Gastrocnemius medialis (tissue), 4 donors: ENCODE measurements around the gene DRC1. TPM values are rescaled to one million over a fixed set of nuclear protein-coding genes. Genes with fewer than 3 reads are reported as not detected.

ENCODE experiments used
- ATAC-seq, 2 donors: fragments of 150-250 bp; one replicate each; pipeline ENCODE4 v1.9.1; 2016
- DNase-seq, 2 donors: peaks; one replicate each; pipeline ENCODE4 v3.0.0-alpha.2; 2019
- H3K27ac ChIP-seq, 4 donors: fragments of 200-600 bp; sonication (generic); 1 replicate in 1 of 4; 2 replicates in 3 of 4; pipeline ENCODE4 v1.5.1; 2016 to 2018; ENCODE audit warnings: mild to moderate bottlenecking in 2 of 4, moderate library complexity in 1 of 4
- H3K27me3 ChIP-seq, 3 donors: fragments of 200-600 bp; sonication (generic) in 2 of 3; 1 replicate in 1 of 3; 2 replicates in 2 of 3; pipeline versions ENCODE4 v1.5.1 to v1.6.0; 2016 to 2019; ENCODE audit warnings: mild to moderate bottlenecking in 1 of 3, moderate library complexity in 1 of 3
- H3K36me3 ChIP-seq, 2 donors: fragments of 200-600 bp; sonication (generic) in 1 of 2; one replicate each; pipeline ENCODE4 v1.5.1; 2017 to 2018
- H3K4me1 ChIP-seq, 2 donors: fragments of 200-600 bp; sonication (generic) in 1 of 2; one replicate each; pipeline ENCODE4 v1.5.1; 2016 to 2017; ENCODE audit warnings: mild to moderate bottlenecking in 2 of 2
- H3K4me3 ChIP-seq, 4 donors: fragments of 200-600 bp; sonication (generic) in 3 of 4; 1 replicate in 1 of 4; 2 replicates in 3 of 4; pipeline ENCODE4 v1.5.1; 2016 to 2019; ENCODE audit warnings: mild to moderate bottlenecking in 2 of 4
- H3K9me3 ChIP-seq, 3 donors: fragments of 200-600 bp; sonication (generic) in 2 of 3; 1 replicate in 1 of 3; 2 replicates in 2 of 3; pipeline ENCODE4 v1.5.1; 2016 to 2019
- CTCF ChIP-seq, 5 experiments: fragments of 450-650 bp in 3 of 5; fragments of 200-600 bp in 2 of 5; sonication (generic) in 2 of 5; IDR thresholded peaks in 4 of 5; conservative IDR thresholded peaks in 1 of 5; 1 replicate in 4 of 5; 2 replicates in 1 of 5; pipeline ENCODE4 v1.5.1; 2016 to 2019; ENCODE audit warnings: antibody characterized with exemption in 5 of 5, mild to moderate bottlenecking in 3 of 5, moderate library complexity in 3 of 5
- POLR2A ChIP-seq, 2 donors: fragments of 450-650 bp; IDR thresholded peaks; one replicate each; pipeline ENCODE4 v1.6.1; 2017; ENCODE audit warnings: antibody characterized with exemption in 2 of 2, mild to moderate bottlenecking in 2 of 2, moderate library complexity in 2 of 2
- in situ Hi-C, 4 donors: fragments of 200-750 bp; cut with MboI; loops; one replicate each; pipeline versions ENCODE4 v1.15.0 to v1.8.0; 2017; ENCODE audit warnings: low sequenced_read_pairs in 4 of 4
- intact Hi-C: fragments of 100-400 bp; cut with DNase I; formaldehyde crosslinking; loops from one replicate; pipeline ENCODE4 v1.15.1; 2023; ENCODE audit warnings: low total_unique reads
- total RNA-seq, 4 donors: library from RNA; depleted of rRNA; stranded (reverse); fragments of >200 nt; gene quantifications; one replicate each; pipeline versions ENCODE4 v1.1.0 to v1.2.3, GENCODE V29; 2016

The DRC1 gene
- total RNA-seq, 4 donors from 2014 or later, result not detected

- H3K36me3 ChIP-seq, result peaks cover 0 to 43% of the 10 kb centered on the region in 2 donors
- no peak for TF ChIP-seq POLR2A (IDR thresholded peaks at IDR 0.05)
- no peak for TF ChIP-seq CTCF (IDR thresholded peaks at IDR 0.05 in 4 of 5, conservative IDR thresholded peaks at IDR 0.05 in 1 of 5)
- ATAC-seq, result no peak
- no peak overlapping the region for H3K4me3 ChIP-seq
- intact Hi-C loops (no loop called here), in situ Hi-C loops (no loop called here)
- H3K27me3 ChIP-seq, result no peaks in the 10 kb centered on the region
- H3K4me1 ChIP-seq, result no peaks in the 10 kb centered on the region
- DNase-seq, result no peak
- no peaks in the 10 kb centered on the region for H3K9me3 ChIP-seq
- H3K27ac ChIP-seq, result no peak overlapping the region
These were observed 17.5 kb upstream of the DRC1 start for GRCh38 chr2:26384183-26384582.

- Histone ChIP-seq H3K4me3 (no peak overlapping the region), H3K4me1 (no peaks in the 10 kb centered on the region), H3K9me3 (no peaks in the 10 kb centered on the region), H3K27me3 (no peaks in the 10 kb centered on the region), H3K27ac (no peak overlapping the region), H3K36me3 (peaks cover 0 to 47% of the 10 kb centered on the region in 2 donors)
- in situ Hi-C loops (no loop called here), intact Hi-C loops (no loop called here)
- no peak for TF ChIP-seq CTCF (IDR thresholded peaks at IDR 0.05 in 4 of 5, conservative IDR thresholded peaks at IDR 0.05 in 1 of 5)
- TF ChIP-seq POLR2A (IDR thresholded peaks at IDR 0.05), result no peak
- ATAC-seq, result no peak
- DNase-seq, result no peak
These were observed 17.1 kb upstream of the DRC1 start for GRCh38 chr2:26384597-26384996.

- H3K9me3 ChIP-seq, result no peaks in the 10 kb centered on the region
- no peaks in the 10 kb centered on the region for H3K4me1 ChIP-seq
- TF ChIP-seq POLR2A (IDR thresholded peaks at IDR 0.05) (no peak), CTCF (IDR thresholded peaks at IDR 0.05 in 4 of 5, conservative IDR thresholded peaks at IDR 0.05 in 1 of 5) (no peak)
- no peak overlapping the region for H3K4me3 ChIP-seq
- no peak for DNase-seq
- H3K27me3 ChIP-seq, result no peaks in the 10 kb centered on the region
- intact Hi-C loops (no loop called here), in situ Hi-C loops (no loop called here)
- H3K36me3 ChIP-seq, result peaks cover 0 to 60% of the 10 kb centered on the region in 2 donors
- ATAC-seq, result no peak
- H3K27ac ChIP-seq, result no peak overlapping the region
These were observed 14.5 kb upstream of the DRC1 start for GRCh38 chr2:26387189-26387588.

- Histone ChIP-seq H3K27ac (no peak overlapping the region), H3K36me3 (peaks cover 0 to 12% of the 10 kb centered on the region in 2 donors), H3K4me3 (no peak overlapping the region), H3K27me3 (no peaks in the 10 kb centered on the region), H3K9me3 (no peaks in the 10 kb centered on the region), H3K4me1 (peaks cover 0 to 6% of the 10 kb centered on the region in 2 donors)
- DNase-seq (no peak), ATAC-seq (no peak)
- TF ChIP-seq CTCF (IDR thresholded peaks at IDR 0.05 in 4 of 5, conservative IDR thresholded peaks at IDR 0.05 in 1 of 5) (no peak), POLR2A (IDR thresholded peaks at IDR 0.05) (no peak)
- in situ Hi-C loops, result no loop called here
- intact Hi-C loops, result no loop called here
These were observed 7.0 kb upstream of the DRC1 start for GRCh38 chr2:26394694-26395093.

- peaks cover 0 to 10% of the 10 kb centered on the region in 2 donors for H3K36me3 ChIP-seq
- TF ChIP-seq POLR2A (IDR thresholded peaks at IDR 0.05), result no peak
- no peak for TF ChIP-seq CTCF (IDR thresholded peaks at IDR 0.05 in 4 of 5, conservative IDR thresholded peaks at IDR 0.05 in 1 of 5)
- in situ Hi-C loops (no loop called here), intact Hi-C loops (no loop called here)
- no peaks in the 10 kb centered on the region for H3K27me3 ChIP-seq
- H3K4me3 ChIP-seq, result no peak overlapping the region
- DNase-seq (no peak), ATAC-seq (no peak)
- no peak overlapping the region for H3K27ac ChIP-seq
- H3K9me3 ChIP-seq, result no peaks in the 10 kb centered on the region
- H3K4me1 ChIP-seq, result peaks cover 0 to 10% of the 10 kb centered on the region in 2 donors
These were observed 6.3 kb upstream of the DRC1 start for GRCh38 chr2:26395394-26395793.
